CD4-positive, alpha-beta T cell (primary cell): Measurements from ENCODE around the gene OLFML2A. TPM values are rescaled to one million over a fixed set of nuclear protein-coding genes. Genes with fewer than 3 reads are reported as not detected.
A peak's percentile ranks its signal among the peaks of the same experiment; 100 is the strongest.

Source experiments
- ATAC-seq: fragments of 200-7000 bp; cut with Tn5 transposase; one replicate; pipeline ENCODE4 v1.10.0; 2022; ENCODE audit warnings: mild to moderate bottlenecking; ENCODE audit not compliant: poor library complexity
- CTCF ChIA-PET: fragments of 350-600 bp; sonication (Branson Sonifier 250); formaldehyde crosslinking; loops from one replicate; lab custom pipeline; 2021; ENCODE audit warnings: antibody characterized with exemption, inconsistent platforms; lab: Charles Lee
- POLR2A ChIA-PET: fragments of 350-600 bp; sonication (Branson Sonifier 250); formaldehyde crosslinking; loops from one replicate; lab custom pipeline; 2021; ENCODE audit warnings: antibody characterized with exemption, inconsistent platforms; lab: Charles Lee
- DNase-seq, 14 experiments: peaks; one replicate each; pipeline ENCODE4 v3.0.0-alpha.2; 2013 to 2020; ENCODE audit warnings: mixed read lengths in 2 of 14
- H3K27ac ChIP-seq, 2 donors: one replicate each; pipeline versions ENCODE4 v1.5.1 to v1.7.0; 2013; ENCODE audit warnings: low read length in 2 of 2, low read depth in 1 of 2, mild to moderate bottlenecking in 1 of 2
- H3K27me3 ChIP-seq, 2 experiments: 1 replicate in 1 of 2; 2 replicates in 1 of 2; pipeline versions ENCODE4 v1.6.1 to v1.7.0; 2013; ENCODE audit warnings: low read length in 2 of 2, control low read depth in 1 of 2, mild to moderate bottlenecking in 1 of 2, moderate library complexity in 1 of 2; ENCODE audit not compliant: insufficient read depth in 2 of 2, control insufficient read depth in 1 of 2
- H3K36me3 ChIP-seq: one replicate; pipeline ENCODE4 v1.6.1; 2013; ENCODE audit warnings: low read length, control low read depth; ENCODE audit not compliant: insufficient read depth
- H3K4me1 ChIP-seq: one replicate; pipeline ENCODE4 v1.6.1; 2013; ENCODE audit warnings: low read length, control low read depth; ENCODE audit not compliant: insufficient read depth
- H3K4me3 ChIP-seq: one replicate; pipeline ENCODE4 v1.5.1; 2013; ENCODE audit warnings: mild to moderate bottlenecking, low read length, moderate library complexity
- H3K9me3 ChIP-seq, 2 experiments: 1 replicate in 1 of 2; 2 replicates in 1 of 2; pipeline versions ENCODE4 v1.6.1 to v1.7.0; 2013; ENCODE audit warnings: low read length in 2 of 2, mild to moderate bottlenecking in 2 of 2, control low read depth in 1 of 2, moderate library complexity in 1 of 2; ENCODE audit not compliant: control insufficient read depth in 1 of 2, insufficient read depth in 1 of 2
- H3K27ac Mint-ChIP-seq: one replicate; pipeline ENCODE4 v1.8.0; 2020; ENCODE audit warnings: mixed read lengths
- H3K27me3 Mint-ChIP-seq: one replicate; pipeline ENCODE4 v1.8.0; 2021; ENCODE audit warnings: mixed read lengths
- H3K36me3 Mint-ChIP-seq: one replicate; pipeline ENCODE4 v1.8.0; 2021; ENCODE audit warnings: low read depth, mixed read lengths
- H3K4me1 Mint-ChIP-seq: one replicate; pipeline ENCODE4 v1.8.0; 2021; ENCODE audit warnings: low read depth, mixed read lengths
- H3K4me3 Mint-ChIP-seq: one replicate; pipeline ENCODE4 v1.8.0; 2020; ENCODE audit warnings: mild to moderate bottlenecking, mixed read lengths
- H3K9me3 Mint-ChIP-seq: one replicate; pipeline ENCODE4 v1.8.0; 2020; ENCODE audit warnings: mixed read lengths
- intact Hi-C, 2 experiments: fragments of 100-400 bp; cut with DNase I in 1 of 2; cut with micrococcal nuclease in 1 of 2; formaldehyde crosslinking; loops; one replicate each; pipeline versions ENCODE4 v1.15.1 to v1.9.0; 2023 to 2025; cut with DNase I, micrococcal nuclease
- total RNA-seq, 174 experiments: library from RNA in 2 of 174; stranded (reverse) in 2 of 174; gene quantifications; one replicate each; pipeline ENCODE4 v1.2.3 and lab custom pipeline; 2021 to 2026
- TF ChIP-seq, protein P1 (sequence below): fragments of 200-600 bp; IDR thresholded peaks from one replicate; pipeline ENCODE4 v1.8.0; 2022; ENCODE audit warnings: antibody characterized with exemption, mild to moderate bottlenecking

OLFML2A gene
- total RNA-seq, 2 experiments from 2014 or later, result not detected

DNA sequence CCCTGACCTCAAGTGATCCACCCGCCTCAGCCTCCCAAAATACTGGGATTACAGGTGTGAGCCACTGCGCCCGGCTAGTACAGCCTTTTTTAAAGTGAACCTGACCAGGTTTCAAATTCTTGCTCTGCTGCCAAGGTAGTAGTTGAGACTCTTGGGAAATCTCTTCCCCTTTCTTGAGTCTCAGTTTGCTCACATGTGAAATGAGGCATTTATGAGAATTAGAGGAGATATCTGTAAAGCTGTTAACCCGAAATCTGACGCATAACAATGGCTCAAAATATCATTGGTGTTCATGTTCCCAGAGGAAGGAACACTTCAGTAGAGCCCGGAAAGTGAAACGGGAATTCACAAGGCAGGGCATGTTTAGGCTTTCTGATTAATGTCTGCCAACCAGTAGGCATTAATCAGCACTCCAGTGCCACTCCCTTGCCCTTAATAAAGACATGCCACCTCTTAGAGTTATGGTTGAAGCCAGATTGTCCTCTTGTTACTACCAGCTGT lies 86.5 kb downstream of the OLFML2A start:
- no peak for DNase-seq
- Mint-ChIP-seq H3K36me3 (peaks cover 40% of the 10 kb centered on the region), H3K9me3 (no peaks in the 10 kb centered on the region), H3K4me3 (peak overlapping the region; percentile 70), H3K27me3 (no peaks in the 10 kb centered on the region), H3K4me1 (peaks cover 48% of the 10 kb centered on the region), H3K27ac (peak overlapping the region; percentile 59)
- Histone ChIP-seq H3K36me3 (peaks cover 29% of the 10 kb centered on the region), H3K4me1 (peaks cover 55% of the 10 kb centered on the region), H3K27me3 (no peaks in the 10 kb centered on the region), H3K27ac (no peak overlapping the region), H3K9me3 (no peaks in the 10 kb centered on the region), H3K4me3 (no peak overlapping the region)
- ChIA-PET POLR2A (interaction anchor here (2.5 kb wide), 1 partner anchor 11 kb away, joined by 20 read pairs; the partner anchor contains the start of gene WDR38), CTCF (no interaction called here)
- TF ChIP-seq, protein P1, sequence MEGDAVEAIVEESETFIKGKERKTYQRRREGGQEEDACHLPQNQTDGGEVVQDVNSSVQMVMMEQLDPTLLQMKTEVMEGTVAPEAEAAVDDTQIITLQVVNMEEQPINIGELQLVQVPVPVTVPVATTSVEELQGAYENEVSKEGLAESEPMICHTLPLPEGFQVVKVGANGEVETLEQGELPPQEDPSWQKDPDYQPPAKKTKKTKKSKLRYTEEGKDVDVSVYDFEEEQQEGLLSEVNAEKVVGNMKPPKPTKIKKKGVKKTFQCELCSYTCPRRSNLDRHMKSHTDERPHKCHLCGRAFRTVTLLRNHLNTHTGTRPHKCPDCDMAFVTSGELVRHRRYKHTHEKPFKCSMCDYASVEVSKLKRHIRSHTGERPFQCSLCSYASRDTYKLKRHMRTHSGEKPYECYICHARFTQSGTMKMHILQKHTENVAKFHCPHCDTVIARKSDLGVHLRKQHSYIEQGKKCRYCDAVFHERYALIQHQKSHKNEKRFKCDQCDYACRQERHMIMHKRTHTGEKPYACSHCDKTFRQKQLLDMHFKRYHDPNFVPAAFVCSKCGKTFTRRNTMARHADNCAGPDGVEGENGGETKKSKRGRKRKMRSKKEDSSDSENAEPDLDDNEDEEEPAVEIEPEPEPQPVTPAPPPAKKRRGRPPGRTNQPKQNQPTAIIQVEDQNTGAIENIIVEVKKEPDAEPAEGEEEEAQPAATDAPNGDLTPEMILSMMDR, result no peak
- intact Hi-C loops, result loop anchor here (5.0 to 10.0 kb wide), 4 partner anchors 79 to 381 kb away; partner anchors contain the start of genes GOLGA1 (in 1 of the 2), HSPA5 (in 1 of the 2) and SCAI (in 1 of the 2)
- no peak for ATAC-seq

Other genes with a start within 250 kb of the OLFML2A start
- not detected for gene NR6A1, start 5.8 kb upstream of the OLFML2A start, total RNA-seq
- not detected for gene WDR38, start 76.3 kb downstream of the OLFML2A start, total RNA-seq
- gene RPL35, start 84.8 kb downstream of the OLFML2A start, total RNA-seq, result 1,000 to 10,000 TPM; 2,088 to 2,142 TPM
- 10 to 100 TPM; 36.8 to 37.0 TPM for gene ARPC5L, start 85.0 kb downstream of the OLFML2A start, total RNA-seq
- gene GOLGA1, start 163.9 kb downstream of the OLFML2A start, total RNA-seq, result 10 to 100 TPM; 12.9 to 22.2 TPM